GM12878 (cell line): Measurements from ENCODE around the gene PRDM15. TPM values are rescaled to one million over a fixed set of nuclear protein-coding genes. Genes with fewer than 3 reads are reported as not detected.

Experiments used
- ATAC-seq: fragments of 200-7000 bp; cut with Tn5 transposase; 3 replicates; pipeline ENCODE4 v1.9.1; 2020; ENCODE audit warnings: mild to moderate bottlenecking, moderate library complexity
- BruUV-seq: library from RNA; stranded (reverse); fragments of 400-500 nt; replicated peaks from 2 replicates; lab custom pipeline; 2021; lab: Mats Ljungman, UMichigan
- CTCF ChIA-PET: fragments of 300-600 bp; sonication (Branson Sonifier 250); formaldehyde crosslinking; extraction: SDS; loops from one replicate; lab custom pipeline; 2021; ENCODE audit warnings: inconsistent platforms; lab: Yijun Ruan, JAX
- POLR2A ChIA-PET: fragments of 350-600 bp; formaldehyde crosslinking; extraction: SDS; loops from one replicate; lab custom pipeline; 2021; ENCODE audit warnings: inconsistent platforms; lab: Charles Lee
- RAD21 ChIA-PET: fragments of 300-600 bp; sonication (Branson Sonifier 250); formaldehyde crosslinking; loops from one replicate; lab custom pipeline; 2023; ENCODE audit warnings: antibody characterized with exemption; ENCODE audit not compliant: unreplicated experiment; lab: Charles Lee
- SMC1A ChIA-PET: fragments of 300-600 bp; sonication (Branson Sonifier 250); formaldehyde crosslinking; loops from one replicate; lab custom pipeline; 2023; ENCODE audit not compliant: unreplicated experiment, uncharacterized antibody; lab: Charles Lee
- DNase-seq: peaks from one replicate; pipeline ENCODE4 v3.0.0-alpha.2; 2011; ENCODE audit warnings: low read depth, low spot score
- FAIRE-seq: peaks from 3 replicates; lab custom pipeline; 2011; peaks lifted over from hg19 to GRCh38; lab: Jason Lieb, UNC
- H2AFZ ChIP-seq: 2 replicates; pipeline ENCODE4 v1.6.0; 2011; ENCODE audit warnings: low read depth, low read length, control low read depth; ENCODE audit not compliant: control insufficient read depth
- H3K27ac ChIP-seq: 2 replicates; pipeline ENCODE4 v1.5.1; 2011; ENCODE audit warnings: control low read depth; ENCODE audit not compliant: control insufficient read depth, insufficient read depth
- H3K27me3 ChIP-seq, 2 experiments: replicated peaks in 1 of 2; 2 replicates each; pipeline versions ENCODE4 v1.6.0 to v1.6.1; 2011; ENCODE audit warnings: low read length in 1 of 2; ENCODE audit not compliant: control insufficient read depth in 2 of 2, insufficient read depth in 2 of 2
- H3K36me3 ChIP-seq, 2 experiments: 2 replicates each; pipeline ENCODE4 v1.5.1; 2011; ENCODE audit warnings: low read length in 1 of 2; ENCODE audit not compliant: control insufficient read depth in 2 of 2, insufficient read depth in 2 of 2
- H3K4me1 ChIP-seq: 2 replicates; pipeline ENCODE4 v1.6.1; 2011; ENCODE audit warnings: mild to moderate bottlenecking, low read length, moderate library complexity, mixed read lengths; ENCODE audit not compliant: control insufficient read depth, insufficient read depth
- H3K4me2 ChIP-seq: 2 replicates; pipeline ENCODE4 v1.6.0; 2011; ENCODE audit warnings: control low read depth; ENCODE audit not compliant: control insufficient read depth, insufficient read depth
- H3K4me3 ChIP-seq: fragments of 200-600 bp; sonication (generic); 2 replicates; pipeline ENCODE4 v1.5.1; 2016
- H3K79me2 ChIP-seq: 2 replicates; pipeline ENCODE4 v1.6.0; 2011; ENCODE audit warnings: low read length; ENCODE audit not compliant: control insufficient read depth, insufficient read depth
- H3K9ac ChIP-seq: 2 replicates; pipeline ENCODE4 v1.8.0; 2011; ENCODE audit warnings: low read length, control low read depth, mixed read lengths; ENCODE audit not compliant: control insufficient read depth, insufficient read depth
- H3K9me3 ChIP-seq: replicated peaks from 3 replicates; pipeline ENCODE4 v1.5.1; 2011; ENCODE audit warnings: mild to moderate bottlenecking, low read length; ENCODE audit not compliant: control insufficient read depth, insufficient read depth
- H4K20me1 ChIP-seq: 2 replicates; pipeline ENCODE4 v1.6.0; 2011; ENCODE audit not compliant: control insufficient read depth, insufficient read depth
- ASH2L ChIP-seq: fragments of 300-600, 200-600 bp; sonication (generic); IDR thresholded peaks from 2 replicates; pipeline ENCODE4 v1.6.1; 2017; ENCODE audit warnings: low read depth, mild to moderate bottlenecking, borderline replicate concordance
- BHLHE40 ChIP-seq, 2 experiments: fragments of 450-650 bp in 1 of 2; IDR thresholded peaks; 2 replicates each; pipeline ENCODE4 v1.6.1; 2011 to 2017; ENCODE audit warnings: low read depth in 2 of 2, borderline replicate concordance in 1 of 2, improper control_type of control experiment in 1 of 2, low read length in 1 of 2, mild to moderate bottlenecking in 1 of 2
- CREM ChIP-seq: IDR thresholded peaks from 2 replicates; pipeline ENCODE4 v1.6.1; 2014; ENCODE audit warnings: antibody characterized with exemption, low read depth
- MLLT1 ChIP-seq: fragments of 450-650 bp; IDR thresholded peaks from 2 replicates; pipeline ENCODE4 v1.6.1; 2016; ENCODE audit warnings: mild to moderate bottlenecking
- POU2F2 ChIP-seq: IDR thresholded peaks from 3 replicates; pipeline ENCODE4 v1.6.1; 2011; ENCODE audit warnings: low read depth, mild to moderate bottlenecking, low read length, borderline replicate concordance
- RAD21 ChIP-seq: IDR thresholded peaks from 2 replicates; pipeline ENCODE4 v1.6.1; 2011; ENCODE audit warnings: mild to moderate bottlenecking, low read depth, low read length, moderate library complexity; ENCODE audit not compliant: insufficient read depth
- SMC3 ChIP-seq: IDR thresholded peaks from 2 replicates; pipeline ENCODE4 v1.6.1; 2011; ENCODE audit warnings: low read length, improper control_type of control experiment, borderline replicate concordance
- TARDBP ChIP-seq: IDR thresholded peaks from 2 replicates; pipeline ENCODE4 v1.6.1; 2016; ENCODE audit warnings: borderline replicate concordance
- TCF12 ChIP-seq: IDR thresholded peaks from 2 replicates; pipeline ENCODE4 v1.6.1; 2011; ENCODE audit warnings: low read depth, mild to moderate bottlenecking, low read length
- TCF3 ChIP-seq: IDR thresholded peaks from 2 replicates; pipeline ENCODE4 v1.6.1; 2012; ENCODE audit warnings: low read depth, mild to moderate bottlenecking, low read length, borderline replicate concordance; ENCODE audit not compliant: insufficient read depth
- YY1 ChIP-seq: IDR thresholded peaks from 2 replicates; pipeline ENCODE4 v1.6.1; 2011; ENCODE audit warnings: low read depth, mild to moderate bottlenecking, low read length
- ZNF384 ChIP-seq: IDR thresholded peaks from 2 replicates; pipeline ENCODE4 v1.6.1; 2012; ENCODE audit warnings: low read depth, mild to moderate bottlenecking, low read length, improper control_type of control experiment, borderline replicate concordance
- WGBS: methylation state at CpG from one replicate; pipeline ENCODE4 v1.1.6; 2016; ENCODE audit warnings: low lambda C conversion rate; ENCODE audit not compliant: insufficient replicate concordance, insufficient coverage; ENCODE audit errors: missing lambda C conversion rate; 5-methylcytosine and 5-hydroxymethylcytosine counted together
- in situ Hi-C: fragments of 300-500 bp; cut with MboI; formaldehyde crosslinking; loops from 9 replicates; pipeline ENCODE4 v1.14.3; 2018; ENCODE audit warnings: mixed read lengths
- intact Hi-C: fragments of 100-400 bp; cut with micrococcal nuclease; formaldehyde crosslinking; loops from one replicate; pipeline ENCODE4 v1.14.2; 2022; ENCODE audit not compliant: unreplicated experiment
- polyA plus RNA-seq, 11 experiments: library from polyadenylated mRNA; depleted of rRNA in 4 of 11; unstranded in 6 of 11; stranded (reverse) in 5 of 11; fragments of >200 nt; fragmentation: Nextera tagmentation in 4 of 11; fragmentation: Illumina TruSeq in 1 of 11; extraction: Ambion mirVana in 4 of 11; extraction: Trizol in 1 of 11; gene quantifications; 1 replicate in 1 of 11; 2 replicates in 10 of 11; pipeline versions ENCODE4 v1.2.1 to v1.2.3, GENCODE V29; 2011 to 2016; ENCODE audit warnings: inconsistent platforms in 2 of 11, missing spikeins in 2 of 11, low read depth in 1 of 11
- total RNA-seq, 4 experiments: library from RNA; depleted of rRNA in 3 of 4; stranded (reverse); fragments of >200 nt in 3 of 4; fragmentation: Illumina TruSeq in 1 of 4; extraction: Trizol in 1 of 4; gene quantifications; 2 replicates each; pipeline versions ENCODE4 v1.2.1 to v1.2.3, GENCODE V29; 2013 to 2021
- TF ChIP-seq, protein P1 (sequence below), 3 experiments: IDR thresholded peaks in 2 of 3; conservative IDR thresholded peaks in 1 of 3; 2 replicates each; pipeline ENCODE4 v1.5.1; 2011; ENCODE audit warnings: low read depth in 3 of 3, low read length in 3 of 3, mild to moderate bottlenecking in 3 of 3, control low read depth in 2 of 3, moderate library complexity in 2 of 3, inconsistent platforms in 1 of 3, mixed read lengths in 1 of 3; ENCODE audit not compliant: control insufficient read depth in 2 of 3, insufficient read depth in 1 of 3; ENCODE audit errors: extremely low read depth in 1 of 3
- TF ChIP-seq, protein P2 (sequence below): fragments of 450-650 bp; IDR thresholded peaks from 2 replicates; pipeline ENCODE4 v1.6.1; 2017; ENCODE audit warnings: low read depth, mild to moderate bottlenecking, moderate library complexity

The PRDM15 gene
- total and polyA plus RNA-seq, 10 of the 15 experiments (the other 5 are each of a cell fraction or from before 2014, with no cell fraction given): 2.2 to 16.0 (median 8.6) TPM

DNA sequence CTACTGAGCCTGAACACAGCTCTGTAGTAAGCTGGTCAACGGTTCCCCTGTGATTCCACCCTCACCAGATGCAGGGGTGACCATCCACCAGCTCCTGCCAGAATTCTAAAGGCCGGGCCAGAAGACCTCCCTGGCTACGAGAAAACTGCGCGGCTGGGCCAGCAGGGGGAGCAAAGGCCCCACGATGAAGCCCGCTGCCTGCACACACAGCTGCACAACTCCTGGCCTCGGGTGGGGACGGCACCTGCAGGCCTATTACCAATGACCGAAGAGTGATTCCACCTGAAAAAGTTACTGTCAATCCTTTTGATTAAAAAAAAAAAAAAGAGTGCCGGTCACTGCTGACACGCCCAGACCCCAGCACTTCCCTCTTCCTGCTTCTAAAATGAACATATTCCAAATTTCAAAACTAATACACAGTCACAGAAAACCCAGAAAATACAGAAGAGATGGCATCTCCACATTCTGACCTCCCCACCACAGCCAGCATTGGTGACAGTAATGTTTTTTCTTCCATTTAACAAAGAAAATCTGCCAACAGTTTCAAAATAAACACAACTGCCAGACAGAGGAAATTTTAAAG is 62.5 kb downstream of the PRDM15 start:
- Histone ChIP-seq H3K4me1 (peaks cover 5% of the 10 kb centered on the region; the same call in 1 of the 2 replicates), H4K20me1 (no peaks in the 10 kb centered on the region), H3K27me3 (no peaks in the 10 kb centered on the region), H3K27ac (no peak overlapping the region), H3K9me3 (no peaks in the 10 kb centered on the region), H2AFZ (no peak overlapping the region), H3K4me3 (no peak overlapping the region), H3K4me2 (no peak overlapping the region), H3K36me3 (peaks cover 6 to 22% of the 10 kb centered on the region in 2 experiments; a peak in 3 of 4 replicates), H3K9ac (no peak overlapping the region), H3K79me2 (no peaks in the 10 kb centered on the region)
- FAIRE-seq (peak; percentile 7), ATAC-seq (peak; percentile 99), DNase-seq (no peak)
- ChIA-PET POLR2A (interaction anchor here (0.7 kb wide), 1 partner anchor 39 kb away, joined by 4 read pairs; no protein-coding TSS in a partner anchor), RAD21 (interaction anchor here (0.7 to 2.2 kb wide), 28 partner anchors 17 to 533 kb away, joined by 3 to 43 read pairs (median 4); no protein-coding TSS in a partner anchor), SMC1A (interaction anchor here (0.6 to 2.6 kb wide), 31 partner anchors 17 to 720 kb away, joined by 3 to 46 read pairs (median 4); partner anchors contain the start of gene PRDM15), CTCF (interaction anchor here (0.6 to 3.3 kb wide), 50 partner anchors 9 to 534 kb away, joined by 3 to 48 read pairs (median 4); partner anchors contain the start of gene PRDM15)
- in situ Hi-C loops (no loop called here), intact Hi-C loops (loop anchor here (1.0 to 5.0 kb wide), 4 partner anchors 46 to 301 kb away; no protein-coding TSS in a partner anchor)
- TF ChIP-seq TCF3: 0 out of 2 replicates have a peak, but pooled peaks have one; percentile 56
- peak in 1 of 2 experiments; percentile 12; a peak in 2 of 4 replicates for TF ChIP-seq BHLHE40 (IDR thresholded peaks at IDR 0.05; ENCODE audit: borderline replicate concordance in 1 of 2, low read depth in 2 of 2, low read length in 1 of 2)
- TF ChIP-seq SMC3: peak; percentile 87
- peak; percentile 65 for TF ChIP-seq YY1
- TF ChIP-seq CREM: 0 out of 2 replicates have a peak, but pooled peaks have one; percentile 9
- TF ChIP-seq ZNF384: peak; percentile 16; the same call in 1 of the 2 replicates
- 0 out of 2 replicates have a peak, but pooled peaks have one; percentile 58 for TF ChIP-seq TARDBP
- TF ChIP-seq TCF12: peak; percentile 79
- TF ChIP-seq, protein P1, sequence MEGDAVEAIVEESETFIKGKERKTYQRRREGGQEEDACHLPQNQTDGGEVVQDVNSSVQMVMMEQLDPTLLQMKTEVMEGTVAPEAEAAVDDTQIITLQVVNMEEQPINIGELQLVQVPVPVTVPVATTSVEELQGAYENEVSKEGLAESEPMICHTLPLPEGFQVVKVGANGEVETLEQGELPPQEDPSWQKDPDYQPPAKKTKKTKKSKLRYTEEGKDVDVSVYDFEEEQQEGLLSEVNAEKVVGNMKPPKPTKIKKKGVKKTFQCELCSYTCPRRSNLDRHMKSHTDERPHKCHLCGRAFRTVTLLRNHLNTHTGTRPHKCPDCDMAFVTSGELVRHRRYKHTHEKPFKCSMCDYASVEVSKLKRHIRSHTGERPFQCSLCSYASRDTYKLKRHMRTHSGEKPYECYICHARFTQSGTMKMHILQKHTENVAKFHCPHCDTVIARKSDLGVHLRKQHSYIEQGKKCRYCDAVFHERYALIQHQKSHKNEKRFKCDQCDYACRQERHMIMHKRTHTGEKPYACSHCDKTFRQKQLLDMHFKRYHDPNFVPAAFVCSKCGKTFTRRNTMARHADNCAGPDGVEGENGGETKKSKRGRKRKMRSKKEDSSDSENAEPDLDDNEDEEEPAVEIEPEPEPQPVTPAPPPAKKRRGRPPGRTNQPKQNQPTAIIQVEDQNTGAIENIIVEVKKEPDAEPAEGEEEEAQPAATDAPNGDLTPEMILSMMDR (IDR thresholded peaks at IDR 0.05 in 2 of 3, conservative IDR thresholded peaks at IDR 0.05 in 1 of 3; ENCODE audit: control insufficient read depth in 2 of 3, extremely low read depth in 1 of 3, insufficient read depth in 1 of 3, low read depth in 3 of 3, low read length in 3 of 3): peak; percentile 84 to 93 (median 87)
- TF ChIP-seq ASH2L: no peak
- TF ChIP-seq, protein P2, sequence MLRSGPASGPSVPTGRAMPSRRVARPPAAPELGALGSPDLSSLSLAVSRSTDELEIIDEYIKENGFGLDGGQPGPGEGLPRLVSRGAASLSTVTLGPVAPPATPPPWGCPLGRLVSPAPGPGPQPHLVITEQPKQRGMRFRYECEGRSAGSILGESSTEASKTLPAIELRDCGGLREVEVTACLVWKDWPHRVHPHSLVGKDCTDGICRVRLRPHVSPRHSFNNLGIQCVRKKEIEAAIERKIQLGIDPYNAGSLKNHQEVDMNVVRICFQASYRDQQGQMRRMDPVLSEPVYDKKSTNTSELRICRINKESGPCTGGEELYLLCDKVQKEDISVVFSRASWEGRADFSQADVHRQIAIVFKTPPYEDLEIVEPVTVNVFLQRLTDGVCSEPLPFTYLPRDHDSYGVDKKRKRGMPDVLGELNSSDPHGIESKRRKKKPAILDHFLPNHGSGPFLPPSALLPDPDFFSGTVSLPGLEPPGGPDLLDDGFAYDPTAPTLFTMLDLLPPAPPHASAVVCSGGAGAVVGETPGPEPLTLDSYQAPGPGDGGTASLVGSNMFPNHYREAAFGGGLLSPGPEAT: no peak
- TF ChIP-seq POU2F2: 0 out of 3 replicates have a peak, but pooled peaks have one; percentile 15
- no peak for TF ChIP-seq MLLT1
- peak; percentile 88 for TF ChIP-seq RAD21
- no TSS peak for BruUV-seq
- 2% methylated on average over 12 of the region's 12 CpGs for whole genome bisulfite sequencing
